Measurements from ENCODE around the gene SH3TC2.

DNA sequence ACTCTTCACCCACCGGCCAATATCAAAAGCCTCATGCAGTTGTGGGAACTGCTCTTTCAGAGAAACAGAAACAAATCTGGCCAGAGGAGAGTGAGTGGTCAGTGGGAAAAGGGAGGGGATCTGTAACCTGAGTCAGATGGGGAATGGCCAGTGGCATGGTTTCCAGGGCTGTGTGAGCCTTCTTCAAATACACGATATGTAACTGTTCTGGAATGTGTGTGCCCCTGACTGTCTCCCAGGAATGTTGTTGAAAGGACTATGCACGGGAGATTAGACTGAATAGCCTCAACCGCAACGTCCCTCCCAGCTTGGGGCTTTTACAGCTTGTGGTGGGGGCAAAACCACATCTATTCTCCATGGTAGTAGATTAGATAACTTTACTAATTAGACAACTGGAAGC, 60.8 kb downstream of the SH3TC2 start:
- TF ChIP-seq, protein P1, sequence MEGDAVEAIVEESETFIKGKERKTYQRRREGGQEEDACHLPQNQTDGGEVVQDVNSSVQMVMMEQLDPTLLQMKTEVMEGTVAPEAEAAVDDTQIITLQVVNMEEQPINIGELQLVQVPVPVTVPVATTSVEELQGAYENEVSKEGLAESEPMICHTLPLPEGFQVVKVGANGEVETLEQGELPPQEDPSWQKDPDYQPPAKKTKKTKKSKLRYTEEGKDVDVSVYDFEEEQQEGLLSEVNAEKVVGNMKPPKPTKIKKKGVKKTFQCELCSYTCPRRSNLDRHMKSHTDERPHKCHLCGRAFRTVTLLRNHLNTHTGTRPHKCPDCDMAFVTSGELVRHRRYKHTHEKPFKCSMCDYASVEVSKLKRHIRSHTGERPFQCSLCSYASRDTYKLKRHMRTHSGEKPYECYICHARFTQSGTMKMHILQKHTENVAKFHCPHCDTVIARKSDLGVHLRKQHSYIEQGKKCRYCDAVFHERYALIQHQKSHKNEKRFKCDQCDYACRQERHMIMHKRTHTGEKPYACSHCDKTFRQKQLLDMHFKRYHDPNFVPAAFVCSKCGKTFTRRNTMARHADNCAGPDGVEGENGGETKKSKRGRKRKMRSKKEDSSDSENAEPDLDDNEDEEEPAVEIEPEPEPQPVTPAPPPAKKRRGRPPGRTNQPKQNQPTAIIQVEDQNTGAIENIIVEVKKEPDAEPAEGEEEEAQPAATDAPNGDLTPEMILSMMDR (IDR thresholded peaks at IDR 0.05), result no peak
- no peak for TF ChIP-seq EZH2 (IDR thresholded peaks at IDR 0.05)
